Tongue (tissue), 2 donors: ENCODE results near the gene TMEM52. TPM values are rescaled to one million over a fixed set of nuclear protein-coding genes. Genes with fewer than 3 reads are reported as not detected.
"Not testable (repeated sequence)": the region's sequence is repeated elsewhere in the genome, so short reads cannot be mapped to it uniquely, and the experiment has no call there.

Experiments
- DNase-seq: peaks from one replicate; pipeline ENCODE4 v3.0.0-alpha.2; 2015
- total RNA-seq: library from RNA; depleted of rRNA; stranded (reverse); fragments of >200 nt; gene quantifications from one replicate; pipeline ENCODE4 v1.2.3, GENCODE V29; 2014

Gene TMEM52
- total RNA-seq, 1 donor from 2014 or later = 25.6 TPM

DNA sequence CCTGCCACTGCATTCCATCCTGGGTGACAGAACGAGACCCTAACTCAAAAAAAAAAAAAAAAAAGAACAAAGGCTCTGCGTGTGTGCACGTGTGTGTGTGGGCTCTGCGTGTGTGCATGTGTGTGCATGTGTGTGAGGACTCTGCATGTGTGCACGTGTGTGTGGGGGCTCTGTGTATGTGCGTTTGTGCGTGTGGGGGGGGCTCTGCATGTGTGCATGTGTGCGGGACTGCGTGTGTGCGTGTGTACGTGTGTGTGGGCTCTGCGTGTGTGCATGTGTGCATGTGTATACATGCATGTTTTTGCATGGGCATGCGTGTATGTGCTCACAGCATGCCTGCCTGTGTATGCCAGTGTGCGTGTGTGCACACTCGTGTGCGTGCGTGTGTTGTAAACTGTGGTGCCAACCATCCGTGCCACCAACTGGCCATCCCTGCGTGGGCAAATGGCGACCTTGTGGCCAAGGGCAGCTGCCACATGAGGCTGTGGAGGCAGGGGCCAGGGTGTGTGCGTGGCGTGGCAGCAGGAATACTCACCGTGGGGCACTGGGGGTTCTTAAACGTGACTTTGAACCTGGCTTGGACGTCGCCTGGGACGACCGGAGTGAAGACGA, 26.8 kb upstream of the TMEM52 start:
- DNase-seq = no peak

DNA sequence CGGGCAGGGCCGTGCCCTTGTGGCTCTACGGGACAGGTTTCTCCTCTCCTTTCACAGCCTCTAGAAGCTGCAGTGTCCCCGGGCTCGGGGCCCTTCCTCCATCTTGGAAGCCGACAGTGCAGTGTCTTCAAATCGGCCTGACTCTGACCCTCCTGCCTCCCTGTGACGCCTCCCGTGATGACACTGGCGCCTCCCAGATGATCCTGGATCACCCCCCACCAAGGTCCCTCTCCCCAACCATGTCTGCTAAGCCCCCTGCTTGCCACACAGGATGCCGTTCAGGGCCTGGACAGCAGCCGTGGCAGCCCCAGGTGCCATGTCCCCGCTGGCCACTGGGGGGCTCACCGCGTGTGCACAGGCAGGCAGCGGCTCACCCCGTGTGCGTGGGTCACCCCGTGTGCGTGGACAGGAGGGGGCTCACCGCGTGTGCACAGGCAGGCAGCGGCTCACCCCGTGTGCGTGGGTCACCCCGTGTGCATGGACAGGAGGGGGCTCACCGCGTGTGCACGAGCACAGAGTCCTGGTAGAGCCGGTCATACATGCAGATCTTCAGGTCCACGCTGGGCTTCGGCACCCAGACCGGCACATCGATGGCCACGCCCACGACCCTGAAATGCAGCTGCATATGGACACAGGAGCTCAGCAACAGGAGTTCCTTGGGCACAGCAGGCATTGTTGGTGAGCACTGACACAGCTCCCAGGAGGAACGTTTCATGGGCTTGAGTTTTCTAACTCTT, 24.9 kb upstream of the TMEM52 start:
- DNase-seq = peak; percentile 53

DNA sequence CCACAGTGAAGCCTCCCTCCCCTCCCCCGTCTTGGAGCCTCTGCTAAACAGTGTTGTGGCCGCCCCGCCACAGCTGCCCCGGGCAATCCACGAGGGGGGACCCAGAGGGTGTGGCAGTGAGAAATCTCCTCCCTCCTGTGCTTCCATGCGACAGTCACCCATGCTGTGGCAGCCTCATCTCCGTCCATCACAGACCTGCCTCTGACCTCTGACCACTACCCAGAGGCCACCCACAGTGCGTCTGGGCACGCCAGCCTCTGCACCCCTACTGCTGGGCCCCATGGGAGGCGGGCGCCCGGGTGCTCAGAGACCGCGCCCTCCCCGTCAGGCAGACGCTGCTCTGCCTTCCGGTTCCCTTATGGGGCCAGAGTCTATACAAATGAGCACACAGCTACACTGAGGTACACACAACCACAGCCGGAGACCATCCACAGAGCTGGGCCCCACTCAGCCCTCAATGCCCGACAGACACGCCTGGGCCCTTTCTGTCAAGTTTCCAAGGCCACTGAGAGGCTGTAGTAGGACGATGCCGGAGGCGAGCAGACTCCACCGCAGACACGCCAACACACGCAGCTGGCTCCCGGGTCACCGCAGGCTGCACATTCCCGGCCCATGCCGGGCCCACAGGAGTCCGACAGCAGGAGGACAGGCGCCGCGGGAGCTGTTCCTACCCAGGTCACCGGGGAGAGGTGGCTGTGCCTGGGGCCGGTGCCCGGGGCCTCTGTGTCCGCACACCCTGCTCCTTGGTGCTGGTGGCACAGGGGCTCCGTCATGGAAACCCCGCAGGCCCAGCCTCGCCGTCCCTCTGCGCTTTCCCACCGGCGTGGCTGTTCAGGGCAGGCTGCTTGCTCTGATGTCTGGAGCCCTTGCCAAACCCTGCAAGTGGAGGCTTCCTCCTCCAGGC, 23.9 kb upstream of the TMEM52 start:
- no peak for DNase-seq

DNA sequence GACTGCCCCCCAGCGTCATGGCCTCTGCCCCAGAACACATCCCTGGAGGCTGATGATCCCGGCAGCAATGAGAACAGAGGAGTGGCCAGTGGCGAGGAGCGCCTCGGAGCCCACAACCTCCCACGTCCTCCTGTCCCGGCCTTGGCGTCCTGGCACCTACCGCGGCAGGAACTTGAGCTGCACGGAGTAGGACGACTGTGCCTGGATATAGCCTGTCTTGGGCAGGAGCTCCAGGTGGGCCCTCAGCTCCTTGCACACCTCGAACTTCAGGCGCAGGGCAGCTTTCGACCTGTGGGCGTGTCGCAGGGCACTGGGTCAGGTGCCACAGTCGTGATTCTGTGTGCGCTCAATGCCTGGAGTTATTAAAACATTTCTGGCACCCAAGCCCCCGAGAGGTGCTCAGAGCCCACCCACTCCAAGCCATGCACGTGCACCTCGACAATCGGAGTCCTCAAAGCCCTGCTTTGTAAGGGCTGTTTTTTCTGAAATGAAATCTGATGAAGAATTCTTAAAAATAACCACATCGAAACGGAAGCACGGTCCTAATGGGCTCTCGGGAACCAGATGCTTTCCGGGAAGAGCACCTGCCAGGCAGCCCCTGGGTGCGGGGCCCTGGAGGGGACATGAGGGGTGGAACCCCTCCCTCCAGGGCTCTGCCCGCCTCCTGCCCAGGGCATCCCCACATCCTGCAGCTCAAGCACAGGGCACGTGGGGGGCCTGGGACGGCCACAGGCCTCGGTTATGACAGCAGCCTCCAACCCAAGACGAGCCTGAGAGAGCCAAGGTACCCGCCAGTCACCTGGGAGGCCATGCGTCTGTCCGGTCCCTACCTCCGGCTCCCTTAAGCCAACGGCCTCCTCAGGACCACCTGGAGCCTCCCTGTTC, 23.0 kb upstream of the TMEM52 start:
- DNase-seq = no peak

DNA sequence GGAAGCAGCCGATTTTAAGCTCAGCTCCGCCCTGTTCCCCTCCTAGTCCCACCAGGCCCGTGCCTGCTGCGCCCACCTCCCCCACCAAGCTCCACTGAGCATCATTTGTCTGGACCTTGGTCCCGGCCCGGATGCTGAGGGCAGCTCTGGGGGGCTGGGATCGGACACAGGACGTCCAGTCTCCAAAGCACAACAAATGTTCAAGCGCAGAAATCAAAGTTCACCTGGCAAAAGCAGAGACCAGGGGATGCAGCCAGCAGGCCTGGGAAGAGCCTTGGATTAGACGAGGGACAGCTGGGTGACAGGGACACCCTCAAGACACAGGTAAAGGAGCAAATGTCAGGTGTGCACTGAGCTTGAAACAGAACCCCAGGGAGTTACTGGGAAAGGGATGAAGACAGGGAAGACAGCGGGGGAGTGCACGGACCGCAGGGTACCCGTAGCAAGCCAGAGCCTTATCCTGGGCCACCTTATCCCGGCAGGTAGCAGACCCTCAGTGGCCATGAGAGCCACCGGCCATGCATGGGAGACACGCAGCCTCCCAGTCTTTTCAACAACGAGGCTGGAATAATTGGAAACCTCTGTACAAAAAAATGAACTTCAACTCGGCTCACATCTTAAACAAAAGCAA, 22.2 kb upstream of the TMEM52 start:
- no peak for DNase-seq

DNA sequence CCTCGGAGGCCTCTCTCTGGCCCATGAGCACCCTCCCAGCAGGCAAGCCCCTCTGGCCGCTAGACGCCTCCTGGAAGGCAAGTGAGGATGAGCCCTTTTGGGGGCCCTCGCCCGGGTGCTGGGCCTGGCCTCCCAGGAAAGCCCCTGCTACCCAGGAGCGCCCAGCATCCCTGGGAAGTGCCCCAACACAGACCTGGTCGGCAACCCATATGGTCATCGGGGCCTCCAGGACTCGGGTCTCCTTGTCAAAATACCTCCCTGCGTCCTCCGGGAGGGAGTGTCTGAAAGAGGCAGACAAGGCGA, 21.0 kb upstream of the TMEM52 start:
- no peak for DNase-seq

DNA sequence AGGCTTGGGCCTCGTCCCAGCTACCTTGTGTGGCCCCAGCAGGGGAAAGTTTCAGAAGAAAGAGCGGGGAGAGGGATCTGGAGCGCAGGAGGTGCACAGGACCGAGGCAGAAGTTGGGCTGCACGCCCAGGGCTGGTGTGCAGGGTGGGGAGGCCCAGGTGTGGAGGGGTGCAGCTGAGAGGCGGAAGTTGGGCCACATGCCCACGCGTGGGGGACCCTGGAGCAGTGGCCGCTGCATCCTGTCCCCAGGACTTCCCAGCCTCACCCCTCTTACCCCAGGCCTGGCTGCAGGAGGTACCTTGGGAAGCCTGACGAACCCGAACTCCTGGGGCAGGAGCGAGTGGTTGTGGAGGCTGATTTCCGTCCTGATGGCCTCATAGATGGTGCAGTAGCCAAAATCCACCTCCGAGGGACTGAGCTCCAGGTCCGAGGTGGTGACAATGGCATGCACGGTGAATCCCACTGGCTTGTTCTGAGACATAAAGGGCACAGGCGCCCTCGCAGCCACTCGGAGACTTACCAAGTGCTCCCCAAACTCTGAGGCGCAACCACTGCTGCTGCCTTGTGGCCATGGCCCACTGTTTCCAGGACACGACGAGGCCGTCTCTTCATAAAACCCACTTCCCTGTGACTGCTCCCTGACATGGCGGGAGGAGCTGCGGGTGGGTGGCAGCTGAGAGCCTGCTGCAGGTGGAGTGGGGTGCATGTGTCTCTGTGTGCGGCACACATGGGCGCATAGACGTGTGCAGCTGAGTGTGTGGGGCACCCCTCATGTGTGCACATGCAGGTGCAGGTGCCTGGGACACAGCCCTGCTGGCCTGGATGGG, 20.4 kb upstream of the TMEM52 start:
- no peak for DNase-seq

DNA sequence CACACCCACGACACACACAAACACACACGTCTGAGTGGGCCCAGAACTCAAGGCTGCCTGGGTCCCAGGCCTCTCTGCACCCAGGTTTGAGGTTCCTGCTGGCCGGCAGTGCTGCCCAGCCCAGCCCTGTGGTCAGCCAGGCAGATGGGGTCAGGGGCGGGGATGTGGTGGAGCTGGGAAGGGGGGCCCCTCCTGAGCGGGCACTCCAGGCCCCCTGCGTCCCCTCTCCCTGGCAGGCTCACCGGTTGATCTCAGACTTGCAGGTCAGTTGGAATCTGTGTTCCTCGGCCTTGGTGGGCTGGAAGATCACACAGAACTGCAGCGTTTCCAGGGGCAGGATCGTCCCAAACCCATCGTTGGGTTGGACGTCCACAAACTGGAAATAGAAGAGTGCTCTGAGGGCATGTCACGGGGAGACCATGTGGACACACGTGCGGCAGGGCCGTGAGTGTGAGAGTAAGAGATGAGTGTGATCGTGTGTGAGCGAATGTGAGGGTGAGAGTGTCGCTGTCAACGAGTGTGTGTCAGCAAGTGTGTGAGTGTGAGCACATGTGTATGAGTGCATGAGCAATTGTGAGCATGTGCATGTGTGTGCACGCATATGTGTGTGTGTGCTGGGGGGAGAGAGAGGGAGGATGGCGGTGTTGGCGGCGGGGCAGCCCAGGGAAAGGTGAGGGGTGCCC, 19.7 kb upstream of the TMEM52 start:
- DNase-seq = no peak

DNA sequence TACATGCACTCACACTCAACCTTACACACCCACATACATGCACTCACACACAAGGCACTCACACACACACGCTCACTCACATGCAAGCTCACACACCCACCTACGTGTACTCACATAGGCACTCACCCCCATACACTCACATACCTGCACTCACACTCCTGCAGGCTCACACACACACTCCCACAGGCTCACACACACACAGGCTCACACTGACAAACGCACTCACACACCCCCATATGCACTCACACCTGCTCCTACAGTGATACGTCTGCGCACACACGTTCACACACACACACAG, 19.1 kb upstream of the TMEM52 start:
- no peak for DNase-seq

DNA sequence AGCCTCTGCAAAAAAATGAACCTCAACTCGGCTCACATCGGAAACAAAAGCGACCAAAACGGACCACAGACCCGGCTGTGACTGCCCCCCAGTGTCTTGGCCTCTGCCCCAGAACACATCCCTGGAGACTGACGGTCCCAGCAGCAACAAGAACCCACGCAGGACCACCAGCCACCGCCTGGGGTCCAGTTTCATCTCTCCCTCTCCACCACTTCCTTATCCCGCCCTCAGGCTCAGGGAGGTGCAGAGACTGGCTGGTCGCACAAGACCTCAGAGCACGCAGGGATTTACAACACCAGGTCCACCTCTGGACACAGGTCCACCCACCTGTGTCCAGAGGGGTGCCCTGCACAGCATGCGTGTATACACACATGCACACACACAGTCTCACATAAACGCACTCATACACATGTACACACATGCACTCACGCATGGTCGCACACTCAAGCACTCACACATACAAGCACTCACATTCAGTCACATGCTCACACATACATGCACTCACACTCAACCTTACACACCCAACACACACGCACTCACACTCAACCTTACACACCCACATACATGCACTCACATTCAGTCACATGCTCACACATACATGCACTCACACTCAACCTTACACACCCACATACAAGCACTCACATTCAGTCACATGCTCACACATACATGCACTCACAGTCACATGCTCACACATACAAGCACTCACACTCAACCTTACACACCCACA, 18.6 kb upstream of the TMEM52 start:
- DNase-seq = no peak

DNA sequence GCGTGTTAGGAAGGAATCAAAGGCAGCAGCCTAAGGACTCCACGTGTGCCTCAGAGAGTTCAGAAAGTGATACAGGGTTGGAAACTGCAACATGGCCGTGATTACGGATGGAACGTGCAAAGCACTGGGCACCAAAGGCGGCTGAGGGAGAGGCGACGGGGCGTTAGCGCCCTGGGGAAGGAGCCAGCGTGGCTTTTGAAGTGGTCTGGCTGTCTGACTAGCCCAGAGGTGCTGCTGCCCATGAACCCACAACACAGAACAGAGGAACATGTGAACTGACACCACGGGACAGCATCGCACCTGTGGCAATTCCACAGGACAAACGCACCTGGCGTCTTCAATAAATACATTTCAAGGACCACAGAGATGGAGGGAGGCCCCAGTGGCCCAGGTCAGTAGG, 18.0 kb upstream of the TMEM52 start:
- DNase-seq = no peak

DNA sequence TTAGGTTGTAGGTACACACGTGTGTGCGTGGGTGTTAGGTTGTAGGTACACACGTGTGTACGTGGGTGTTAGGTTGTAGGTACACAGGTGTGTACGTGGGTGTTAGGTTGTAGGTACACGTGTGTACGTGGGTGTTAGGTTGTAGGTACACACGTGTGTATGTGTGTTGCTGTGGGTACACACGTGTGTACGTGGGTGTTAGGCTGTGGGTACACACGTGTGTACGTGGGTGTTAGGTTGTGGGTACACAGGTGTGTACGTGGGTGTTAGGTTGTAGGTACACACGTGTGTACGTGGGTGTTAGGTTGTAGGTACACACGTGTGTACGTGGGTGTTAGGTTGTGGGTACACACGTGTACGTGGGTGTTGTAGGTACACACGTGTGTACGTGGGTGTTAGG, 15.8 kb upstream of the TMEM52 start:
- DNase-seq = not testable (repeated sequence)

DNA sequence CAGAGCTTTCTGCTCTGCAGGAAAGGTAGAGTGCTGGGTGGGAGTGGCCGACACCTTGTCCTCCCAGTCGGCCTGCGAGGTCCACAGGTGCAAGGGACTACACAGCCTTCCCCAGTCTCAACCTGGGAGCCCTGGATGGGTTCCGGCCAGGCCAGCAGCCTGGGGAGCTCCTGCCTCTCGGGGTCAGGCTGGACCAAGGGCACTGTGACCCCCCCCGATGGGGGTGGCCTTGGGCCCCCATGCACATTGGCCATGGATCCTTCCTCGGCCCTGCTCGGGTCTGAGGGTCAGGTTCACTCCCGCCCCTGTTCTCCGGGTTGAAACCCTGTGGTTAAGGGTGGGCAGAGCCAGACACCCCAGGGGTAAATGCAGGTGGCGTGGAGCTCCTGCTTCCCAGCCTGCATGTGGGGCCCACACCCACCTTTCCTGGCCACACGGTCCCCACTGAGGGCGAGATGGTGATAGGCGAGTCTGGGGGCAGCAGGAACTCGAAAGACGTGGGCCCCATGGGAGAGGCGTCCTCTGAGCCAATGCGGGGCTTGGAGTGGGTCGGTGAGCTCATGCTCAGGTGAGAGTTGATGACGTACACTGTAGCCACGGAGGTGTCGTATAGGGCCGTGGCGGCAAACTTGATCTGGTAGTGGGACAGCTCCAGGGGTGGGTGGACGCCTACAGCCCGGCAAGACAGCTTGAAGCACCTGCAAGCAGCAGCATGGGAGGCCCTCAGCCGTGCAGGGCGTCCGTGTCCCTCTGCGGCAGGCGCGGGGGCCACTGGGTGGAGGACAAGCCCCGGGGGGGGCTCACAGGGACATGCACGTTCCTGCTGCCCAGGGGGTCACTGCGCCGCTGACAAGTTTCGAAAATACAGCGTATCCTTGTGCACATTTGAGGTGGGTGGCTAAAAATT, 10.8 kb upstream of the TMEM52 start:
- no peak for DNase-seq

DNA sequence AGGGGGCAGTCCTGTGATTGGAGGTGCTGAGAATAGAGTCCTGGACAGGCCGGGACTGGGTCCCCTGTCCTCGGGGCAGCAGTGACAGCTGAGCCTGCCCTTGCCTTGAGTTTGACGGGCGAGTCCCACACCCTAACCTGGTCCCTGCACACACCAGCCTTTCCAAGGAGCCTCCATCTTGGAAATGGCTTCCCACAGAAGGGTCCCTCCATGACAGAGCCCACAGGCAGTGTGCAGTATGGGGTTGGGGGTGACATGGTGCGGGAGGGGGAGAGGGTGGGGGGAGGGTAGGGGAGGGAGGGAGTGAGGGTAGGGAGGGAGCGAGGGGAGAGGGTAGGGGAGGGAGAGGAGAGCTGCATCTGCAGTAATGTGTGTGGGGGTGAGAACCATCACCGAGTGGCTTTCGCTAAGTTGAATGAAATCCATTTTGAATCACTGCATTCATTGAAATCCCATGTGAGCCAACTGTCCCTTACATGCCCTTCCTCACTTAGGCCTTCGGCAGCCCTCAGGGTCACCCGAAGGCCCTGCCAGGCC, 10.1 kb upstream of the TMEM52 start:
- no peak for DNase-seq

DNA sequence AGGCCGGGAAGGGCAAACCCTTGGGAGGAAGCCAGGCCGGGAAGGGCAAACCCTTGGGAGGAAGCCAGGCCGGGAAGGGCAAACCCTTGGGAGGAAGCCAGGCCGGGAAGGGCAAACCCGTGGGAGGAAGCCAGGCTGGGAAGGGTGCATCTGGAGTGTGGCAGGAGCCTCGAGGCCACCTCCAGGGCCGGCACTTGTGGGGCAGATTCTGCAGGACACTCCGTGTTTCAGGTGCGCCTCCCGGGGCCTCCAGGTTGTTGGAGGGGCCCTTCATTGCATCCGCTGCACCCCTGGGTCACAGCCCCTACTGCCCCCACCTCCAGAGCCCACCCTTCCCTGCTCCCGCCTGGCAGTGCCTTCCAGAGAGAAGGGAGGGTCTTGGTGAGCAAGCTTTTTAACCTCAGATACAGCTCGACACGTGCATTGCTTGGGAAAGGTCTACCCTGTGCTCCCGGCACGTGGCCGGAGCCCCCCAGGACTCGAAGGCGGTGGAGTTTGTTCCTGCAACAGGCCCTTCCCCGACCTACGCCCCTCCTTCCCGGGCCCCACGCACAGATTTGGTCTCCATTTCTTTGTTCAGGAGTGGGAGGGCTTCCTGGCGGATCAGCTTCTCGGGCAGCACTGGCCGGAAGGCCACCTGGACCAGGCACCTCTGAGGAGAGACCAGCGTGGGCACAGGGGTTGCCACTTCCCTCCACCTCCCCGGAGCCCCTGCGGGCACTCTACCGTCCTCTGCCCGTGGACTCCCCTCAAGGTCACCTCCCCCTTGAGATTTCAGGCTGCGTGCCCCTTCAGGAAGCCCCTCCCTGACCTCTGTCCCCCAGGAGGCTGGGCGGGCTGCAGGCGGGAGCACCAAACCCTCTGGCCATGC, 9.4 kb upstream of the TMEM52 start:
- DNase-seq = no peak

DNA sequence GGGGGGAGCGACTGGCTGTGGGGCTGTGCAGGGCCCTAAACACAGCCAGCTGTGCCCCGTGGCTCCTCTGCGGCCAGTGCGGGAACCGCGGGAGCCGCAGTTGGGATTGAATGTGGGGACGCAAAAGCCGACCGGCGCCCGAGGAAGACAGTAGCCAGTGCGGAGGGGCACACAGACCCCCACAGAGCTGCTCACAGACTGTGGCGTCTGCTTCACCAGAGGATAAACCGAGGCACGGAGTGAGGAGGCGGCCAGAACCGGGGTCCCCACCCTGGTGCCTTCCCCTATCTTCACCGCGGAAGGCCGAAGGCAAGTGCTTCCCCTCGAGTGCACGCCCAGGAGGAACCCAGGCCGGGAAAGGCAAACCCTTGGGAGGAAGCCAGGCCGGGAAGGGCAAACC, 8.7 kb upstream of the TMEM52 start:
- DNase-seq = no peak

DNA sequence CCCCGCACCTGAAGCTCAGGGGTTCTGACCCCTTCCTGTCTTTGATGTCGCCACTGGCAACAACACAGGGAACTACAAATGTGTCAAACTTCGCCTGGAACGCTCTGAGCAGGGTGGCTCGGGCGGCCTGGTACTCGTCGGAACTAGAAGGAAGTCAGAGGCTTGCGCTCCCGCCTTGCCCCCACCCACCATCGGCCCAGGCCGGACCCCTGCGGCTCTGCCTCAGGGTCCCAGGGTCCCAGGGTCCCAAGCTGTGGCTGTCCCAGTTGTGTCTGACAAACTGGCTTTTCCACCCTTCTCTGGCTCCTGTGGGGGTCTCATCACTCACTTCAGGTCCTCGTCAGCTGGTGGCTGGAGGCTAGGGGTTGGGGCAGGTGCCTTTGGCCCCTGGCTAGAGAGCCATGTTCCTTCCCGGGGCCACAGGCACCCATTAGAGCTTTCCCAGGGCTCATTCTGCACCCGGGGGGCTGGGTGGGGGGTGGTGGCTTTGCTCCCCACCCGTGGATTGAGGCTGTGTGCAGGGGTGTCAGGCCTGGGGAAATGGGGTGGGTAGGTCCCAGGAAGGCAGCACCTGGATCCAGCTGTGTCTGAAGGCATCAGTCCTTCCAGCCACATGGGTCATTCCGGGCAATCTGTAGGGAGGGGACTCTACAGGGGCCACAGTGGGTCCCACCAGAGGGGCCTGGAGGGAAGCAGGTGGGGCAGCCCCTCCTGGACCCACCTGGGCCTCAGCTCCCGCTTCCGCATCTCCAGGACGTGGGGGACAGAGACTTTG, 8.0 kb upstream of the TMEM52 start:
- no peak for DNase-seq
